SHP77 (cell line): ENCODE data around the gene CYBB.
"Not testable (repeated sequence)": the region's sequence is repeated elsewhere in the genome, so short reads cannot be mapped to it uniquely, and the experiment has no call there.

ENCODE experiments used
- DNase-seq, 2 experiments: peaks; one replicate each; lab custom pipeline; 2025; lab: John Stamatoyannopoulos, UW

Gene CYBB

GRCh38 chrX:37779857-37780256, at the start of gene CYBB:
Gene CYBB (plus strand): TSS chrX:37780059. CDS start chrX:37780078, 19 bp downstream.
- DNase-seq, result no peak

- peak in 1 of 2 experiments; percentile 3 for DNase-seq
Measured at GRCh38 chrX:37745354-37745753, 34.5 kb upstream of the CYBB start.

GRCh38 chrX:37745835-37746217, 34.0 kb upstream of the CYBB start:
- DNase-seq, result no peak

- no peak for DNase-seq
Measured at GRCh38 chrX:37746218-37746941, 33.5 kb upstream of the CYBB start.

- no peak for DNase-seq
Measured at GRCh38 chrX:37746951-37747350, 32.9 kb upstream of the CYBB start.

- DNase-seq, result no peak
Measured at GRCh38 chrX:37752281-37752680, 27.6 kb upstream of the CYBB start.

GRCh38 chrX:37752936-37753335, 26.9 kb upstream of the CYBB start:
- DNase-seq, result no peak

- DNase-seq, result no peak
Measured at GRCh38 chrX:37753384-37753783, 26.5 kb upstream of the CYBB start.

DNA sequence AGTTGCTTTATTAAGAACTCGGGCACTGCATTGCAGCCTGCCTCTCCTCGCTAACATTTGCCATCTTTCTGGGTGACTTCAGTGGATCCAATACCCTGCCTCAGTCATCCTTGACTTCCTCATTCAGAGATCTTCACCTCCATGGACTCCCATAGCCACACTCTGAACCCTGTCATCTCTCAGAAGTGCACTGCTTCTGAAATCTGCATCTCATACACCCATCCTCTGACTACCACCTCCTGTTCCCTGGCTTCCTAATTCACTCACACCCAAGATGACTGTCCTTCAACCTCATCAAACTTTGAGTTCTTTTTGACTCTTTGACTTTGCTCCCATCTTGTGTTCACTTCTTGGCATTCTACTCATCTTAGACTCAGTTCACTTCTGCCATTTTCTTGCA, 25.3 kb upstream of the CYBB start:
- DNase-seq, result no peak

DNA sequence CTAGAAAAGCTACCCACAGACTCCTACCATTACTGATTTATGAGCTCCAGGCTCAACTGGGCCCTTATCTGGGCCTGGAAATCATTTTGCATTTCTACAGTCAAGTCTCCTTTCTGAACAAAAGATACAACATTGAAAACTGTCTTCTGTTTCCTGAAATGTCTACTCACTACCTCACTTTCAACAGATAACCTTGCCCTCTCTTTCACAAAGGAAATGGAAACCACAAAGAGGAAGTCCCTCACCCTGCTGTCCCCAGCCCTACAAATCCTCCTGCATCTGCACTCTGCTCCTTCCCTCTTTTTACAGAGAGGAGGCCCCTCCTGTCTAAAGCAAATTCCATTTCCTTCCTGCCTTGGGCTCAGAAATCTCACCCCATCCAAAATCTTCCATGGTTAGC, 24.8 kb upstream of the CYBB start:
- no peak for DNase-seq

GRCh38 chrX:37757082-37757481, 22.8 kb upstream of the CYBB start:
- no peak for DNase-seq

GRCh38 chrX:37759351-37759750, 20.5 kb upstream of the CYBB start:
- no peak for DNase-seq

DNA sequence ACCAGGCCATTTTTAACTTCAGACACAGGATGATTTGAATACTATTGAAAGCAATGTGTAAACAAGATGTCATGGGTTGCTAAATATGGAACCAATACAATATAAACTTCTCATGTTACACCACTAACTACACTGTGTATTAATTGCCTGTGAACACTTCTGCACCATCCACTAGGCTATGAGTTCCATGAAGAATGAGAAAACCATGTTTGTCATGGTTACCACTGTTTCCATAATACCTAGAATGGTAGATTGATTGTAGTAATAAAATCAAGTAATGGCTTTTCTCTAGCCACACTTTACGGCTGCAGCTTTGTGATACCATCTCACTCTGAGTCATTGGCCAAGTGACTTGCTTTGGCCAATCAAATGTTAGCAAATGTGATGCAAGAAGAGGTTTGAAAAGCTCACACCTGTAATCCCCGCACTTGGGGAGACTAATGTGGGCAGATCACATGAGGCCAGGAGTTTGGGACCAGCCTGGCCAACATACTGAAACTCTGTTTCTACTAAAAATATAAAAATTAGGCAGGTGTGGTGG, 19.9 kb upstream of the CYBB start:
- DNase-seq, result no peak

DNA sequence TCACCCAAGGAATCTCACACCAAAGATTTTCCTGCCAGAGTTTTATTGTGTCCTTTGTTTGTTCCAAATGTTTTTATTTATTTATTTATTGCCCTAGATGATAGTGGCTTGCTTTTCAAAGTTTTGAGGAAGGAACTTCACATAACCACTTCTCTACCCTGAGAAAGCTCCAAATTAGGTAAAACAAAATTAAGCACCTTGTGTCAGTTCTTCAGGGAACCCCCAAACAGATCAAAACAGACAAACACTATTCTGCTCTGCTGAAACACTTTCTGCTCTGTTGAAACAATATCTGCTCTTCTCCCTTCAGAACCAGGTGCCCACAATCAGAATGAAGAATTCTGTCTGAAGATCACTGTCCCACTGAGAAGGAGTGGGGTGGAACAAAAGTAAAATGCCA, 16.5 kb upstream of the CYBB start:
- DNase-seq, result no peak

DNA sequence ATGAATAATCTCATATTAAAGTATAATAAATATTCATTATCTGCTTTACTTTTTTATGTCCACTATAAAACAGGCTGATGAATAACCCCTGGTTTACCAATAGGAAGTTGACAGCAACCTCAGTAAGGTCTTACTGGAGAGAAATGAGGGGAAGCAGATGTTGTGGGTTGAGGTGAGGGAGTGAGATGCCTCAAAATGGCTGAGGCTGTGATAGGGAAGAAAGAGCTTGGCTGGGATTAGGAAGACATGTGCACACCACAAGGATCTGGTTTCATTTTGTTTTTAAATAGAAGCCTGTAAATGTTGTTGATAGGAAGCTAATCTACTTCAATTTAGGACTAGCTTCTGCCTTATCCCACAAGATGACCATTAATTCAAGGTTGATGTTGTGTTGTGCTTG, 14.4 kb upstream of the CYBB start:
- DNase-seq, result no peak

GRCh38 chrX:37767430-37767829, 12.4 kb upstream of the CYBB start:
- no peak for DNase-seq

DNA sequence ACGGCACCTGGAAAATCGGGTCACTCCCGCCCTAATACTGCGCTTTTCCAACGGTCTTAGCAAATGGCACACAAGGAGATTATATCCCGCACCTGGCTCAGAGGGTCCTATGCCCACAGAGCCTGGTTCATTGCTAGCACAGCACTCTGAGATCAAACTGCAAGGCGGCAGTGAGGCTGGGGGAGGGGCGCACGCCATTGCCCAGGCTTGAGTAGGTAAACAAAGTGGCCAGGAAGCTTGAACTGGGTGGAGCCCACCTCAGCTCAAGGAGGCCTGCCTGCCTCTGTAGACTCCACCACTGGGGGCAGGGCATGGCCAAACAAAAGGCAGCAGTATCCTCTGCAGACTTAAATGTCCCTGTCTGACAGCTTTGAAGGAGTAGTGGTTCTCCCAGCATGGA, 11.0 kb upstream of the CYBB start:
- not testable (repeated sequence) for DNase-seq

- DNase-seq, result no peak
Measured at GRCh38 chrX:37776283-37776986, 3.4 kb upstream of the CYBB start.

DNA sequence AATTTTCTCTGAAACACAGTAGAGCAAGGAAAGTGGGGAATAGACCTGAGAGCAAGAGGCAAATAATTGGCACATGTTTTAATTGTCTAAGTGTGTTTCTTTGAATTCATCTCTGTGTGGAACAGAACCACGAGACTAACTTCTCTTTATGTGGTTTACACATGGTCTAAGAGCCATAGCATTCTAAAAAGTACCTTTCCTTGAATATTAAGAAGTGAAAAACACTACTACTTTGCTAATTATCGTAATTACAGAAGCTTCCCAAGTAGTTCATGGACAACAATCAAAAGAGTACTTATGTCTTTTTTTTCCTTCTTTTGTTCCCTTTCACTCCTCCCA, 2.9 kb upstream of the CYBB start:
- DNase-seq, result no peak

- DNase-seq, result no peak
Measured at GRCh38 chrX:37781081-37781480, 1.2 kb downstream of the CYBB start.

DNA sequence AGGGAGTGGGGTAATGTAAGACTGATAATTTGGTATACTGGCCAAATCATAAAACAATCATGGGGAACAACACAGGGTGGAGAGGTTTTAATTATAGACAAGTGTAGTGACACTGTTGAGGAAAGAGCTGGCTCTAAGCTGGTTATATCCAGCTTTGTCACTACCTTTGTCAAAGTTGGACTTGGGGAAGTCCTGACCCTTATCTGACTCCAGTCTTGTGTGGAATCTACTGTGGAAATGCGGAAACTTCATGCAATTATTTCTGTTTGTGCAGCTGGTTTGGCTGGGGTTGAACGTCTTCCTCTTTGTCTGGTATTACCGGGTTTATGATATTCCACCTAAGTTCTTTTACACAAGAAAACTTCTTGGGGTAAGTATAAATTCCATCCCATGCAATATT, 2.0 kb downstream of the CYBB start:
- DNase-seq, result no peak

- DNase-seq, result no peak
Measured at GRCh38 chrX:37782359-37782758, 2.5 kb downstream of the CYBB start.

GRCh38 chrX:37783305-37783704, 3.4 kb downstream of the CYBB start:
- no peak for DNase-seq

GRCh38 chrX:37785569-37785968, 5.7 kb downstream of the CYBB start:
- no peak for DNase-seq
